Cerebellar nuclear complex (tissue), 1 donor: ENCODE results near the gene ZNF844.
"Not testable (repeated sequence)": the region's sequence is repeated elsewhere in the genome, so short reads cannot be mapped to it uniquely, and the experiment has no call there.

Experiments used
- DNase-seq, 2 experiments: peaks; one replicate each; lab custom pipeline; 2025; lab: John Stamatoyannopoulos, UW

Gene ZNF844

GRCh38 chr19:12064590-12065538, at the start of gene ZNF844:
ZNF844 (plus strand) TSS chr19:12064731; CDS start chr19:12064874, 143 bp downstream.
- DNase-seq: peak; percentile 81 to 95

GRCh38 chr19:12015015-12015752, 49.3 kb upstream of the ZNF844 start:
- no peak for DNase-seq

DNA sequence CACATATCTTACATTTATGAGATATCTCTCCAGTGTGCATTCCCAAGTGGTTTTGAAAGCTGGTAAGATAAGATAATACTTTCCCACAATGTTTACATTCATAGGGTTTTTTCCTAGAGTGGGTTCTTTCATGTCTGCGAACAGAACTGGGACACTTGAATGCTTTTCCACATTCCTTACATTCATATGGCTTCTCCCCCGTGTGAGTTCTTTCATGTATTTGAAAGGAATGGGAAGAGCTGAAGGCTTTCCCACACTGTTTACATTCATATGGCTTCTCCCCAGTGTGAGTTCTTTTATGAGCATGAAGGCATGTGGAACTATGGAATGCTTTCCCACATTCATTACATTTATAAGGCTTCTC, 48.8 kb upstream of the ZNF844 start:
- no peak for DNase-seq

- DNase-seq: no peak
Observed at GRCh38 chr19:12034198-12034597, 30.3 kb upstream of the ZNF844 start.

GRCh38 chr19:12034620-12035019, 29.9 kb upstream of the ZNF844 start:
- DNase-seq: no peak

DNA sequence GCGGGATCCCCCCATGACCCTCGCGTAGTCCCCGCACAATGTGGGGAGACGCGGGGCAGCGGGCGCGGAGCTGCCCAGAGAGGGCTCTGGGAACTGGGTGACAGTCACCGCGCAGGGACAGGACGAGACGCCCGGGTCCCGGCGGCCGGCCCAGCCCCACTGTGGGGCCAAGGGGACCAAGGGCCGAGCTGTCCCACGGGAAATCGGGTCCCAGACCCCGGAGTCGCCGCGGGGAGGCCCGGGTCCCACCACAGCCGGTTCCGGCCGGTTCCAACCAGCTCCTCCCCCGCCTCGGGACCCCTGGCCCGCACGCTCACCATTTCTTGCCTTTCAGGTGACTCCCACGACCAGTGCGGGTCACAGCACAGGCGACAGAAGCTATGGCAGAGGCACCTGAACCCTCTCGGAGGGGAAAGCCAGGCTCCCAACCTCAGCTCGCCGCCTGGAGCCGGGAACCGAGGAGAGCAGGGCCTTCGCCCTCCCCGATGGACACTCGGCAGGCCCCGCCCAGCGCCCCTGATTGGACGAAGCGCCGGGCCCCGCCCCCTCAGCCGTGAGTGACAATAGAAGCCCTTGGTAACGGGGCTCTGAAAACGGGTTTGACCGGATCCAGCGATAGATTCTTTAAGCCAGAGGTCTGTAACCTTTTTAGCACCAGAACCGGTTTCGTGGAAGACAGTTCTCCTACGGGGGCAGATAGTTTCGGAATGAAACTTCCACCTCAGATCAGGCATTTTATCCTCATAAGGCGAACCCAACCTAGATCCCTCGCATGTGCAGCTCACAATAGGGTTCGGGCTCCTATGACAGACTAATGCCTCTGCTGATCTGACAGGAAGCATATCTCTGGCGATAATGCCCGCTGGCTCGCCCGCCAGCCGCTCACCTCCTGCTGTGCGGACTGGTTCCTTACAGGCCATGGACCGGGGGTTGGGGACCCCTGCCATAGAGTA, 29.0 kb upstream of the ZNF844 start, which contains the start of gene ZNF433:
Gene ZNF433 (minus strand): TSS at position 460 of the 953 bp plus-strand sequence. CDS start 140 bp downstream, at position 320.
- peak; percentile 54 to 94 for DNase-seq

- DNase-seq: no peak
Observed at GRCh38 chr19:12042893-12043292, 21.6 kb upstream of the ZNF844 start.

DNA sequence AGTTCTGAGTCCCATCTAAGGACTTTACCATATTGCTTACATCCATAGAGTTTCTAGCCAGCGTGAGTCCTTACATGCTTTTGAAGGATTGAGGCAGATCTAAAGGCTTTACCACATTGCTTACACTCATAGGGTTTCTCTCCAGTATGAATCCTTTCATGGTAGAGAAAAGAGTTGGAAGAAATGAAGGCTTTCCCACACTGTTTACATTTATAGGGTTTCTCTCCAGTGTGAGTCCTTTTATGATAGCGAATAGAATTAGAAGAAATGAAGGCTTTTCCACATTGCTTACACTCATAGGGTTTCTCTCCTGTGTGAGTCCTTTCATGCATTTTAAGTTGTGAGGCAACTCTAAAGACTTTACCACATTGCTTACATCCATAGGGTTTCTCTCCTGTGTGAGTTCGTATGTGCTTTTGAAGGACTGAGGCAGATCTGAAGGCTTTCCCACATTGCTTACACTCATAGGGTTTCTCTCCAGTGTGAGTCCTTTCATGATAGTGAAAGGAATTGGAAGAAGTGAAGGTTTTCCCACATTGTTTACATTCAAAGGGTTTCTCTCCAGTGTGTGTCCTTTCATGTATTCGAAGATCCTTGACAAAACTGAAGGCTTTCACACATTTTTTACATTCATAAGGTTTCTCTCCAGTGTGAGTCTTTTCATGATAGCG, 20.6 kb upstream of the ZNF844 start:
- DNase-seq: no peak

GRCh38 chr19:12047868-12048267, 16.7 kb upstream of the ZNF844 start:
- no peak for DNase-seq

DNA sequence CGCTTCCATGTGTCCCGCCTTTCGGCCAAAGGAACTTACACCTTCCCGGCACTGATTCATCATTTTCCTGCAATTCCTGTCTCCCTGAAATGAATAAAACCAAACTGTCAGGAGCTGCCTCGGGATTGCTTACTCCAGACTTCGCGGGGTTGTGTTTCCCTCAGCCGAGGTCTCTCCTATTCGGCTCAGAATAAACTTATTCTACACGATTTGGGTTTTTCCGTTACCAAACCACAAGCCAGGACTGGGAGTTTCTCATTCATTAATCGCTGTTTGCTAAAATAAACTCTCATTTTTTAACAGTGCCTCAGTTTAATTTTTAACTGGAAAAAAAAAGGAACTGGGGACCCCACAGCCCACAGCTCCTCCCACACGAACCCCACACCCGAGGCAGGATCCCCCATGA, 12.4 kb upstream of the ZNF844 start:
- DNase-seq: no peak

DNA sequence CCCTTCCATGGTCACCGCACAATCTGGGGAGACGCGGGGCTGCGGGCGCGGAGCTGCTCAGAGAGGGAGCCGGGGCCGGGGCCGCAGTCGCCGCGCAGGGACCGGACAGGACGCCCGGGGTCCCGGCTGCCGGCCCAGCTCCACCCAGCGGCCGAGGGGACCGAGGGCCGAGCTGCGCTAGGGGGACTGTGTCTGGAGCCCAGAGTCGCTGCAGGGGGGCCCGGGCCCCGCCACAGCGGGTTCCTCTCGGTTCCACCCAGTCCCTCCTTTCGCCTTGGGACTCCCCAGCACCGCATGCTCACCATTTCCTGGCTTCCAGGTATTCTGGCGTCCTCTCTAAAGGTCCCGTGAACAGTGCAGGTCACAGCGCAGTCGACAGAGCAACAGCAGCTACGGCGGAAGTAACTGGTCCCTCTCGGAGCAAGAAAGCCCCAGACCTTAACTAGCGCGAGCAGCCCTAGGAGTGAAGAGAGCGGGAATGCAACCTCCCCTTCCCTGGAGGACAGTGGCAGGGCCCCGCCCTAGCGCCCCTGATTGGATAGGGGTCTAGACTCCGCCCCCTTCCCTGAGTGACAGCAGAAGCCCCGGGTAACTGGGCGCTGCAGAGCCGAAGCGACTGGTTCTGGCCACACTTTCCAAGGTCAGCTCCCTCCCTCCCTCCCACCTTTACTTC, 11.9 kb upstream of the ZNF844 start, which contains the start of gene ZNF878:
Gene ZNF878 (minus strand): TSS at position 465 of the 673 bp plus-strand sequence. CDS start 160 bp downstream, at position 305.
- peak; percentile 58 to 81 for DNase-seq

DNA sequence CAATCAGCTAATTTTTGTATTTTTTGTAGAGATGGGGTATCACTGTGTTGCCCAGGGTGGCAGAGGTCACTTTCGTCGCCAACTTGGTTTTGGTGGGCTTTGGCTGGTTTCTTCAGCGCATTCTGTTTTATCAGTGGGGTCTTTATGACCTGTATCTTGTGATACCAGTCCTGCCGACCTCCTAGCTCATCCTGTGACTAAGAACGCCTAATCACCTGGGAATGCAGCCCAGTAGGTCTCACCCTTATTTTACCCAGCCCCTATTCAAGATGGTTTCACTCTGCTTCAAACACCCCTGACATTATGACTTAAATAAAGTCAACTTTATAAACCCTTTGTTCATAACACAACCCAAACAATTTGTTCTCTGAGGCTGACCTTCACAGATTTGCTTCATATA, 8.7 kb upstream of the ZNF844 start:
- DNase-seq: no peak

- DNase-seq: no peak
Observed at GRCh38 chr19:12075538-12076139, 11.1 kb downstream of the ZNF844 start.

GRCh38 chr19:12076331-12076730, 11.8 kb downstream of the ZNF844 start:
- not testable (repeated sequence) for DNase-seq

DNA sequence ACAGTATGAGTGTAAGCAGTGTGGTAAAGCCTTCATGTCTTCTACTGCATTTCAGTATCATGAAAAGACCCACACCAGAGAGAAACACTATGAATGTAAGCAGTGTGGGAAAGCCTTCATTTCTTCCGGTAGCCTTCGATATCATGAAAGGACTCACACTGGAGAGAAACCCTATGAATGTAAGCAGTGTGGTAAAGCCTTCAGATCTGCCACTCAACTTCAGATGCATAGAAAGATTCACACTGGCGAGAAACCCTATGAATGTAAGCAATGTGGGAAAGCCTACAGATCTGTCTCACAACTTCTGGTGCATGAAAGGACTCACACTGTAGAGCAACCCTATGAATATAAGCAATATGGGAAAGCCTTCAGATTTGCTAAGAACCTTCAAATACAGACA, 12.8 kb downstream of the ZNF844 start:
- no peak for DNase-seq

- not testable (repeated sequence) for DNase-seq
Observed at GRCh38 chr19:12083336-12083735, 18.8 kb downstream of the ZNF844 start.

GRCh38 chr19:12085074-12085818, 20.7 kb downstream of the ZNF844 start:
- no peak for DNase-seq

DNA sequence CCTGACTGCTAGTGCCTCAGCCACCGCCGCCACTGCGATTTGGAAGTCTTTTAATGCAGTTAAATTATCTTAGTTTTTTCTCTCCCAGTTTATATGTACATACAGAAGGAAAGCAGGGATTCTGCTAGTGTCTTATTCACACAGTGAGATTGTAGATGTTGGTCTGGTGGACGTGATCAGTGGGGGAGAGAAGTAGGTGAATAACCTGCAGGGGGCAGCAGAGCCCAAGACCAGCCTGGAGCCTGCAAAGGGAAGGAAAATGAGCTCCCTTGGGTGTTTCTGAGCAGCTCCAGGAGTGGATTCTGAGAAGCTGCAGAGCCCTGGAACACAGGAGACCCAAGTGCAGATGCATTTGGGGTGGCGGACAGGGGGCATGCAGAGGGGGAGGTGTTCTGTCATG, 26.3 kb downstream of the ZNF844 start:
- DNase-seq: no peak
